HCT116 (cell line): ENCODE results near the gene CTNNB1.

Source experiments
- CBX3 ChIP-seq: IDR thresholded peaks from 2 replicates; pipeline ENCODE4 v1.6.1; 2012; ENCODE audit warnings: low read depth
- CTCF ChIP-seq, 3 experiments: fragments of 200-600 bp in 1 of 3; sonication (generic) in 1 of 3; IDR thresholded peaks in 2 of 3; conservative IDR thresholded peaks in 1 of 3; 2 replicates each; pipeline ENCODE4 v1.5.1; 2012 to 2017; ENCODE audit warnings: low read depth in 2 of 3, low read length in 2 of 3, antibody characterized with exemption in 1 of 3, borderline replicate concordance in 1 of 3, control low read depth in 1 of 3, mild to moderate bottlenecking in 1 of 3, mixed read lengths in 1 of 3, mixed run types in 1 of 3, moderate library complexity in 1 of 3; ENCODE audit not compliant: insufficient read depth in 1 of 3
- EZH2 ChIP-seq: fragments of 200-600 bp; sonication (generic); IDR thresholded peaks from 2 replicates; pipeline ENCODE4 v1.6.1; 2017; ENCODE audit warnings: antibody characterized with exemption, mixed run types
- MAX ChIP-seq: IDR thresholded peaks from 2 replicates; pipeline ENCODE4 v1.6.1; 2012
- POLR2A ChIP-seq: IDR thresholded peaks from 2 replicates; pipeline ENCODE4 v1.7.0; 2011; ENCODE audit warnings: borderline replicate concordance; ENCODE audit not compliant: insufficient read depth, insufficient read length; ENCODE audit errors: extremely low read depth
- POLR2AphosphoS5 ChIP-seq: IDR thresholded peaks from 2 replicates; pipeline ENCODE4 v1.6.1; 2011; ENCODE audit warnings: mild to moderate bottlenecking, low read depth, low read length, moderate library complexity
- RAD21 ChIP-seq: IDR thresholded peaks from 2 replicates; pipeline ENCODE4 v1.6.1; 2012; ENCODE audit warnings: low read depth, mild to moderate bottlenecking
- SIN3A ChIP-seq: IDR thresholded peaks from 2 replicates; pipeline ENCODE4 v1.6.1; 2012; ENCODE audit warnings: low read depth
- SP1 ChIP-seq: IDR thresholded peaks from 2 replicates; pipeline ENCODE4 v1.6.1; 2012; ENCODE audit warnings: low read depth
- YY1 ChIP-seq: IDR thresholded peaks from 2 replicates; pipeline ENCODE4 v1.6.1; 2011; ENCODE audit warnings: low read length, low read depth, moderate library complexity, mild to moderate bottlenecking; ENCODE audit not compliant: insufficient replicate concordance; ENCODE audit errors: extremely low read depth
- ZNF274 ChIP-seq: fragments of 200-500 bp; sonication (Bioruptor generic); IDR thresholded peaks from 2 replicates; pipeline ENCODE4 v1.6.1; 2014; ENCODE audit warnings: mild to moderate bottlenecking, low read depth, low read length, inconsistent platforms
- TF ChIP-seq, protein P1 (sequence below): IDR thresholded peaks from 2 replicates; pipeline ENCODE4 v1.6.1; 2012; ENCODE audit warnings: low read depth
- TF ChIP-seq, protein P2 (sequence below): IDR thresholded peaks from 2 replicates; pipeline ENCODE4 v1.6.1; 2012
- TF ChIP-seq, protein P3 (sequence below): IDR thresholded peaks from 2 replicates; pipeline ENCODE4 v1.6.1; 2011; ENCODE audit warnings: mild to moderate bottlenecking, low read length, moderate library complexity; ENCODE audit not compliant: insufficient replicate concordance; ENCODE audit errors: extremely low read depth

DNA sequence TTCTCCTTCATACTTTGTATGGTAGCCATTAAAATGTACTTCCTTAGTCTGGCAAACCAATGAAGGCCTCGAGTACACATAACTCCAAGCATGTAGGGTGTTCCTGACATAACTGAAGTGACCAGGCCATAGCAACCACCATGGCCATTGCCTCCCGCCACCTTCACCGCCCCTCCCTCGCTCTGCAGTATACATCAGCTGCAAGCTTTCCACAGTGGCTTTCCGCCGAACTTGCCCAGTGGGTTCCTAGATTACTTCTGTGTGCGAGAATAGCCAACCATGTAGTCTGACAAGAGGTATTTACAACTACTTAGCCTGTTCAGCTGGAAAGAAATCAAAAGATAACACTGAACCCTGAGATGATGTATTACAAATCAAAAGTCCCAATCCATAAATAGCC lies 3.4 kb upstream of the CTNNB1 start:
- TF ChIP-seq MAX: no peak
- TF ChIP-seq CTCF (IDR thresholded peaks at IDR 0.05 in 2 of 3, conservative IDR thresholded peaks at IDR 0.05 in 1 of 3; ENCODE audit: borderline replicate concordance in 1 of 3, insufficient read depth in 1 of 3, low read depth in 2 of 3, low read length in 2 of 3): no peak
- TF ChIP-seq RAD21: no peak
- TF ChIP-seq, protein P1, sequence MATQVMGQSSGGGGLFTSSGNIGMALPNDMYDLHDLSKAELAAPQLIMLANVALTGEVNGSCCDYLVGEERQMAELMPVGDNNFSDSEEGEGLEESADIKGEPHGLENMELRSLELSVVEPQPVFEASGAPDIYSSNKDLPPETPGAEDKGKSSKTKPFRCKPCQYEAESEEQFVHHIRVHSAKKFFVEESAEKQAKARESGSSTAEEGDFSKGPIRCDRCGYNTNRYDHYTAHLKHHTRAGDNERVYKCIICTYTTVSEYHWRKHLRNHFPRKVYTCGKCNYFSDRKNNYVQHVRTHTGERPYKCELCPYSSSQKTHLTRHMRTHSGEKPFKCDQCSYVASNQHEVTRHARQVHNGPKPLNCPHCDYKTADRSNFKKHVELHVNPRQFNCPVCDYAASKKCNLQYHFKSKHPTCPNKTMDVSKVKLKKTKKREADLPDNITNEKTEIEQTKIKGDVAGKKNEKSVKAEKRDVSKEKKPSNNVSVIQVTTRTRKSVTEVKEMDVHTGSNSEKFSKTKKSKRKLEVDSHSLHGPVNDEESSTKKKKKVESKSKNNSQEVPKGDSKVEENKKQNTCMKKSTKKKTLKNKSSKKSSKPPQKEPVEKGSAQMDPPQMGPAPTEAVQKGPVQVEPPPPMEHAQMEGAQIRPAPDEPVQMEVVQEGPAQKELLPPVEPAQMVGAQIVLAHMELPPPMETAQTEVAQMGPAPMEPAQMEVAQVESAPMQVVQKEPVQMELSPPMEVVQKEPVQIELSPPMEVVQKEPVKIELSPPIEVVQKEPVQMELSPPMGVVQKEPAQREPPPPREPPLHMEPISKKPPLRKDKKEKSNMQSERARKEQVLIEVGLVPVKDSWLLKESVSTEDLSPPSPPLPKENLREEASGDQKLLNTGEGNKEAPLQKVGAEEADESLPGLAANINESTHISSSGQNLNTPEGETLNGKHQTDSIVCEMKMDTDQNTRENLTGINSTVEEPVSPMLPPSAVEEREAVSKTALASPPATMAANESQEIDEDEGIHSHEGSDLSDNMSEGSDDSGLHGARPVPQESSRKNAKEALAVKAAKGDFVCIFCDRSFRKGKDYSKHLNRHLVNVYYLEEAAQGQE: no peak
- no peak for TF ChIP-seq POLR2AphosphoS5
- no peak for TF ChIP-seq ZNF274
- no peak for TF ChIP-seq SIN3A
- TF ChIP-seq, protein P2, sequence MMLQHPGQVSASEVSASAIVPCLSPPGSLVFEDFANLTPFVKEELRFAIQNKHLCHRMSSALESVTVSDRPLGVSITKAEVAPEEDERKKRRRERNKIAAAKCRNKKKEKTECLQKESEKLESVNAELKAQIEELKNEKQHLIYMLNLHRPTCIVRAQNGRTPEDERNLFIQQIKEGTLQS: no peak
- no peak for TF ChIP-seq SP1
- no peak for TF ChIP-seq POLR2A
- TF ChIP-seq YY1: no peak
- no peak for TF ChIP-seq CBX3
- TF ChIP-seq EZH2: no peak
- TF ChIP-seq, protein P3, sequence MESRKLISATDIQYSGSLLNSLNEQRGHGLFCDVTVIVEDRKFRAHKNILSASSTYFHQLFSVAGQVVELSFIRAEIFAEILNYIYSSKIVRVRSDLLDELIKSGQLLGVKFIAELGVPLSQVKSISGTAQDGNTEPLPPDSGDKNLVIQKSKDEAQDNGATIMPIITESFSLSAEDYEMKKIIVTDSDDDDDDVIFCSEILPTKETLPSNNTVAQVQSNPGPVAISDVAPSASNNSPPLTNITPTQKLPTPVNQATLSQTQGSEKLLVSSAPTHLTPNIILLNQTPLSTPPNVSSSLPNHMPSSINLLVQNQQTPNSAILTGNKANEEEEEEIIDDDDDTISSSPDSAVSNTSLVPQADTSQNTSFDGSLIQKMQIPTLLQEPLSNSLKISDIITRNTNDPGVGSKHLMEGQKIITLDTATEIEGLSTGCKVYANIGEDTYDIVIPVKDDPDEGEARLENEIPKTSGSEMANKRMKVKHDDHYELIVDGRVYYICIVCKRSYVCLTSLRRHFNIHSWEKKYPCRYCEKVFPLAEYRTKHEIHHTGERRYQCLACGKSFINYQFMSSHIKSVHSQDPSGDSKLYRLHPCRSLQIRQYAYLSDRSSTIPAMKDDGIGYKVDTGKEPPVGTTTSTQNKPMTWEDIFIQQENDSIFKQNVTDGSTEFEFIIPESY: no peak
